Measurements from ENCODE around the gene TOMM5. TPM values are rescaled to one million over a fixed set of nuclear protein-coding genes. Genes with fewer than 3 reads are reported as not detected.

TOMM5 gene
- 63.1 TPM for total RNA-seq

DNA sequence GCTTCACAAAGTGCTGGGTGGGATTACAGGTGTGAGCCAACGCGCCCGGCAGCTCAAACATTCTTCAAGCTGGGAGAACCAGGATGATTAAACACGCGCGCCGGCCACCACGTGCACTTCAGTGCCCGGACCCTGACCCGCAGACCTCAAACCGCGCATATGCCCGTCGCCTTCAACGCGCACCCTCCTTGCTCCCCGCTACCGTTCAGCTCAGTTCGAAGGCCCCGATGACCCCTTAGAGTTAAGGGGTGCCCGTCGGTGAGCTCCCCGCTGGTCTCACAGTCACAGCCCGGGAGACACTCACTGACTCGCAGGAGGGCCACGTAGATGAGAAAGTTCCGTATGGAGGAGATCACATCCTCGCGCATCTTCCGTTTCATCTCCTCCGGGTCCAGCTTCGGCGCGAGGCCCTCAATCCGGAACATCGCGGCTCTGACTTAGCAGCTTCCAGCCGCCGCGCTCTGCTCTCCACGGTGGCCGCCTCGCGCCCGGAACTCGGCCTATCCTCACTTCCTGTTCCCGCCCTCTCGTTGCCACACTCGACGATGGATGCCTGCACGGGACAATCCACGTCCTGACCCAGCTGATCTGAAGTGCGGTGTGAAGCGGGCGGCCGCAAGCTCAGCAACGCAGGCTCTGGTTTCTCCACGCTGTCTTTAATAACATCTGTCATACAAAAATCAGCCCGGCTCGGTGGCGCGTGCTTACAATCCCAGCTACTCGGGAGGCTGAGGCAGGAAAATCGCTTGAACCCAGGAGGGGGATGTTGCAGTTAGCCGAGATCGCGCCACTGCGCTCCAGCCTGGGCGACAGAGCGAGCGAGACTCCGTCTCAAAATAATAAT is at the start of gene TOMM5:
TSS of gene TOMM5 (minus strand) at position 490 of the 844 bp plus-strand sequence. CDS start at position 425, 65 bp downstream.

DNA sequence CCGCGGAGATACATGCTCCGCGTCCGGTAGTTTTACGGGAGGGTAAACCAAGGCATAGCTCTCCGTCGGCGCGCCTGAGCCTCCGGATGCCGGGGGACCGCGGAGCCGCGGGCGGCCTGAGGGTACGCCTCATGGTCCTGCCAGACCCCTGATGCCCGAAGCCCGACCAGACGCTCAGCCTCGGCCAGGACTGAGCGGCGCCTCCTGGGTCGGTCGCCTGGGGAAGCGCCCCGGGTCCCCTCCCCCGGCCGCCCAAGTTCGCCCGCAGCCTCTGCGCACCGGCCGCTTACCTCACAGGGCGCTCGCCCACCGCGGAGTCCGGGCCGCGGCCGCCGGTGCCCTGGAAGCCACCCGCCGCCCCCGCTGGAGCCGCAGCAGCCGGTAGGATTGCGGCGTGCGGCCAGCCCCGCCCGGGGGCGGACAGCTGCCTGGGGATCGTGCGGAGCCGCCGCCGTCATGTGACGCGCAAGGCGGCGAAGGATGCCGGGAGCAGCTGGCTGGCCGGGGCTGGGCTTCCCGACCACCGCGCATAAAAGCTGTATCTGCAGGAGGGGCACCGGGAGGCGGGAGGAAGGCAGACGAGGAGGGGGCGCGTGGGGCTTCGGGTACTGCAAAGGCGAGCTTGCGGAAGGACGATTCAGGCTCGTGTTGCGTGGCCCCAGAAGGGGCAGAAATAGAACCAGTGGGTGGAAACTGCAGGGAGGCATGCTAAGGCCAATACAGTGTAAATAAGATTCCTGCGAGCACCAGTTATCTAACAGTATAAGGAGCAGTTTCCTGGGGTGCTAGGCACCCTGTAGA is 16.3 kb downstream of the TOMM5 start, which contains the start of gene FBXO10:
TSS of gene FBXO10 (minus strand) at position 460 of the 801 bp plus-strand sequence. CDS start 34,612 bp downstream, outside the sequence.

Other genes starting within 250 kb of the TOMM5 start
- 138 TPM for gene GRHPR, start 169.9 kb downstream of the TOMM5 start, total RNA-seq
- 24.9 TPM for gene ZBTB5, start 127.1 kb downstream of the TOMM5 start, total RNA-seq
- 26.7 TPM for gene POLR1E, start 106.6 kb downstream of the TOMM5 start, total RNA-seq
- 15.2 TPM for gene FBXO10, start 16.2 kb downstream of the TOMM5 start, total RNA-seq
- gene FRMPD1, start 58.4 kb upstream of the TOMM5 start, total RNA-seq: 2.1 TPM
- gene TRMT10B, start 161.2 kb upstream of the TOMM5 start, total RNA-seq: 6.8 TPM
- 33.7 TPM for gene EXOSC3, start 192.5 kb upstream of the TOMM5 start, total RNA-seq
- gene DCAF10, start 208.2 kb upstream of the TOMM5 start, total RNA-seq: 29.8 TPM